Measurements from ENCODE around the gene PRKCB. TPM values are rescaled to one million over a fixed set of nuclear protein-coding genes. Genes with fewer than 3 reads are reported as not detected.

The PRKCB gene
- total and polyA plus RNA-seq, 2 of the 8 experiments (the other 6 are each of a cell fraction or from before 2014, with no cell fraction given): 7.1 to 12.1 TPM

DNA sequence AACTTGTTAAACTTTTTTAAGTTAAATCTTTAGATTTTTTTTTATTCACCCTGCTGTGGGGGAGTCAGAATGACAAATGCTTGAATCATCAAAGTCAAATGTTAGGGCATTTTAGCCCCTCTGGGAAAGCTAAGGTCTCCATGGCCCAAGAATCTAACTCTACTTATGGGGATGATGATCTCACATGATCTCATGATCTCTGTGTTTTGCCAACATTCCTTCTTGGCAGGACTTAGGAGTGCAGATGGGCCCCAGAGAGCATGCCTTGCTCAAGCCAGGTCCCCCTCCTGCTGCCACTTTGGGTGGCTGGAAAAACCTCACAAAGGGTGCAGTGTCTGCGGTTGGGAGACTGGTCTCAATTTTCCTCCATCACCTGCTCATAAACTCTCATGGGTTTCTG is 108.6 kb downstream of the PRKCB start (continued):
- no peak for TF ChIP-seq SIX5 (IDR thresholded peaks at IDR 0.05; ENCODE audit: low read depth, low read length)
- TF ChIP-seq CEBPB (IDR thresholded peaks at IDR 0.05; ENCODE audit: low read depth, low read length): no peak
